Measurements from ENCODE around the gene CRADD. TPM values are rescaled to one million over a fixed set of nuclear protein-coding genes. Genes with fewer than 3 reads are reported as not detected.

CRADD gene
- total RNA-seq, 2 experiments from 2014 or later, result 5.8 to 9.2 TPM

DNA sequence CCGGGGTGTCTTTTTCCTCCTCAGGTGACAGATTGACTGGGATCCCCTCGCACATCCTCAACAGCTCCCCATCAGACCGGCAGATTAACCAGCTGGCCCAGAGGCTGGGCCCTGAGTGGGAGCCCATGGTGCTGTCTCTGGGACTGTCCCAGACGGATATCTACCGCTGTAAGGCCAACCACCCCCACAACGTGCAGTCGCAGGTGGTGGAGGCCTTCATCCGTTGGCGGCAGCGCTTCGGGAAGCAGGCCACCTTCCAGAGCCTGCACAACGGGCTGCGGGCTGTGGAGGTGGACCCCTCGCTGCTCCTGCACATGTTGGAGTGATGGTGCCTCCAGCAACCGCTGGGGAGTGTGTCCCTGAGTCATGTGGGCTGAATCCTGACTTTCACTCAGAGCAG, 172.8 kb downstream of the CRADD start:
- intact Hi-C loops (cut with DNase I, micrococcal nuclease), result no loop called here
- ATAC-seq (ENCODE audit: poor library complexity), result no peak
- no peaks in the 10 kb centered on the region for H3K27me3 Mint-ChIP-seq

DNA sequence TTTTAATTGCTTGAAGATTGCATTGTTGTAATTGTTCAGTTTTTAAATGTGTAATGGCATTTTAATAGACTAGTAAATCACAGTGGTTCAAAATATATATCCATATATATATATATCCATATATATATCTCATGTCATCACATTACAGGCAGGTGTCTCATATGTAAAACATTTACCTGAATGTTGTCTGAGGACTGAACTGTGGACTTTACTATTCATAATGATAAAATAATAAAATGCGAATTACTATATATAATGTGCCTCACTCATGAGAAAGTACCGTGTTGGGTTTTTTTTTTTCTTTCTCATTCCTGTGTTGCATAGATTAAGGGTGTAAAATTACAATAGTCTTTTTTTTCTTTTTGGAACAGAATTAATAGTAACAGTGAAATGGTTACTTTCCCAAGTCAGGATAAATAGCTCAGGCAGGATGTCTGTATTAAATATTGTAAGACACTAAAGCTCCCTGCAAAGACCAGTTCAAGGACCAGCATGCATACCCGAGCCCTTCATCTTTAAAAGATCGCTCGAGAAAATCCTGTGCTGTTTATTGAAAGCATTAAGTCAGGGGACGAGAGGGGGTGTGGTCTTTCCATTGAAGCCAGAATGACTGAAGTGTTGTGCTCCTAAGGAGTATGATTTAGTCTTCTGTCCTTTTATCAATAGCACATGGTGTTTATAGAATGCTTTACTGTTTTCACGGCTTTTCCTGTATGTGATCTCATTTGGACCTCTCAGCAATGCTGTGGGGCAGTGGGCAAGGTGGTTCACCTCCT, 173.5 kb downstream of the CRADD start:
- Mint-ChIP-seq H3K27ac (no peak overlapping the region), H3K4me3 (no peak overlapping the region), H3K36me3 (ENCODE audit: low read depth) (peaks cover 28% of the 10 kb centered on the region), H3K9me3 (no peaks in the 10 kb centered on the region), H3K4me1 (ENCODE audit: low read depth) (peaks cover 27% of the 10 kb centered on the region), H3K27me3 (no peaks in the 10 kb centered on the region)
- ChIA-PET POLR2A (no interaction called here), CTCF (no interaction called here)
- Histone ChIP-seq H3K9me3 (ENCODE audit: control insufficient read depth in 1 of 2, insufficient read depth in 1 of 2, low read length in 2 of 2) (peaks cover 0 to 4% of the 10 kb centered on the region in 2 experiments), H3K27me3 (ENCODE audit: control insufficient read depth in 1 of 2, insufficient read depth in 2 of 2, low read length in 2 of 2) (no peaks in the 10 kb centered on the region), H3K27ac (ENCODE audit: low read depth in 1 of 2, low read length in 2 of 2) (no peak overlapping the region), H3K4me1 (ENCODE audit: insufficient read depth, low read length) (peaks cover 18% of the 10 kb centered on the region), H3K36me3 (ENCODE audit: insufficient read depth, low read length) (no peaks in the 10 kb centered on the region), H3K4me3 (ENCODE audit: low read length) (no peak overlapping the region)
- ATAC-seq (ENCODE audit: poor library complexity) (no peak), DNase-seq (no peak)
- intact Hi-C loops (cut with DNase I, micrococcal nuclease), result no loop called here
- TF ChIP-seq, protein P1, sequence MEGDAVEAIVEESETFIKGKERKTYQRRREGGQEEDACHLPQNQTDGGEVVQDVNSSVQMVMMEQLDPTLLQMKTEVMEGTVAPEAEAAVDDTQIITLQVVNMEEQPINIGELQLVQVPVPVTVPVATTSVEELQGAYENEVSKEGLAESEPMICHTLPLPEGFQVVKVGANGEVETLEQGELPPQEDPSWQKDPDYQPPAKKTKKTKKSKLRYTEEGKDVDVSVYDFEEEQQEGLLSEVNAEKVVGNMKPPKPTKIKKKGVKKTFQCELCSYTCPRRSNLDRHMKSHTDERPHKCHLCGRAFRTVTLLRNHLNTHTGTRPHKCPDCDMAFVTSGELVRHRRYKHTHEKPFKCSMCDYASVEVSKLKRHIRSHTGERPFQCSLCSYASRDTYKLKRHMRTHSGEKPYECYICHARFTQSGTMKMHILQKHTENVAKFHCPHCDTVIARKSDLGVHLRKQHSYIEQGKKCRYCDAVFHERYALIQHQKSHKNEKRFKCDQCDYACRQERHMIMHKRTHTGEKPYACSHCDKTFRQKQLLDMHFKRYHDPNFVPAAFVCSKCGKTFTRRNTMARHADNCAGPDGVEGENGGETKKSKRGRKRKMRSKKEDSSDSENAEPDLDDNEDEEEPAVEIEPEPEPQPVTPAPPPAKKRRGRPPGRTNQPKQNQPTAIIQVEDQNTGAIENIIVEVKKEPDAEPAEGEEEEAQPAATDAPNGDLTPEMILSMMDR (IDR thresholded peaks at IDR 0.05), result no peak

More for the DNA sequence above, 172.8 kb downstream of the CRADD start:
- TF ChIP-seq, protein P1 (IDR thresholded peaks at IDR 0.05), result no peak
- no peak overlapping the region for H3K4me3 ChIP-seq (ENCODE audit: low read length)
- H3K27ac Mint-ChIP-seq, result no peak overlapping the region
- H3K36me3 Mint-ChIP-seq (ENCODE audit: low read depth), result peaks cover 28% of the 10 kb centered on the region
- H3K36me3 ChIP-seq (ENCODE audit: insufficient read depth, low read length), result no peaks in the 10 kb centered on the region
- peaks cover 18% of the 10 kb centered on the region for H3K4me1 ChIP-seq (ENCODE audit: insufficient read depth, low read length)
- no peak overlapping the region for H3K27ac ChIP-seq (ENCODE audit: low read depth in 1 of 2, low read length in 2 of 2)
- no peaks in the 10 kb centered on the region for H3K9me3 Mint-ChIP-seq
- ChIA-PET CTCF (no interaction called here), POLR2A (no interaction called here)
- peaks cover 0 to 4% of the 10 kb centered on the region in 2 experiments for H3K9me3 ChIP-seq (ENCODE audit: control insufficient read depth in 1 of 2, insufficient read depth in 1 of 2, low read length in 2 of 2)
- no peak for DNase-seq
- peaks cover 27% of the 10 kb centered on the region for H3K4me1 Mint-ChIP-seq (ENCODE audit: low read depth)
- no peaks in the 10 kb centered on the region for H3K27me3 ChIP-seq (ENCODE audit: control insufficient read depth in 1 of 2, insufficient read depth in 2 of 2, low read length in 2 of 2)
- H3K4me3 Mint-ChIP-seq, result no peak overlapping the region

DNA sequence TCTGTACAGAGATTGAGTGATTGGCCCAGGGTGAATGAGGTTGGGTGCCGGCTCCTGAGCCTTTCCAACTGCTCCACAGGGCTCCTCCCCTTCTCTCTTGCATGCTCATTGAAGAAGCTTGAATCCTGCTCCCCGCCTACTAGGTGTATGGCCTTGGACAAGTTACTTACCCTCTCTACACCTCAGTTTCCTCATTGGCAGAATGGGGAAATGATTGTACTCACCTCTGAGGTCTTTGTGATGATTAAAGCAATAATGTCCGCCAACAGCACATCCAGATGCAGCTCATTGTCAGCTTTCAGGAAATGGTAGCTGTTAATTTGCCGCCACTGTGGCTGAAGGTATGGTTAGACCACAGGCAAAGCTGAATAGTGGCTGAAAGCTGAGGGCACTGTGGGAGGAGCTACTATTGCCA, 174.1 kb downstream of the CRADD start:
- Mint-ChIP-seq H3K4me3 (no peak overlapping the region), H3K4me1 (ENCODE audit: low read depth) (peaks cover 27% of the 10 kb centered on the region), H3K27ac (no peak overlapping the region), H3K36me3 (ENCODE audit: low read depth) (peaks cover 28% of the 10 kb centered on the region), H3K27me3 (no peaks in the 10 kb centered on the region), H3K9me3 (no peaks in the 10 kb centered on the region)
- Histone ChIP-seq H3K27me3 (ENCODE audit: control insufficient read depth in 1 of 2, insufficient read depth in 2 of 2, low read length in 2 of 2) (no peaks in the 10 kb centered on the region), H3K4me3 (ENCODE audit: low read length) (no peak overlapping the region), H3K9me3 (ENCODE audit: control insufficient read depth in 1 of 2, insufficient read depth in 1 of 2, low read length in 2 of 2) (peaks cover 0 to 4% of the 10 kb centered on the region in 2 experiments), H3K4me1 (ENCODE audit: insufficient read depth, low read length) (peaks cover 18% of the 10 kb centered on the region), H3K27ac (ENCODE audit: low read depth in 1 of 2, low read length in 2 of 2) (no peak overlapping the region), H3K36me3 (ENCODE audit: insufficient read depth, low read length) (no peaks in the 10 kb centered on the region)
- intact Hi-C loops (cut with DNase I, micrococcal nuclease), result no loop called here
- CTCF ChIA-PET, result no interaction called here
- POLR2A ChIA-PET, result no interaction called here
- TF ChIP-seq, protein P1 (IDR thresholded peaks at IDR 0.05), result no peak
- peak in 3 of 14 experiments; percentile 33 to 64 (median 47) for DNase-seq
- no peak for ATAC-seq (ENCODE audit: poor library complexity)

Measured in CD4-positive, alpha-beta T cell (primary cell).